Left renal pelvis (tissue), 4 donors: ENCODE results near the gene SETX. TPM values are rescaled to one million over a fixed set of nuclear protein-coding genes. Genes with fewer than 3 reads are reported as not detected.
"Not testable (repeated sequence)": the region's sequence is repeated elsewhere in the genome, so short reads cannot be mapped to it uniquely, and the experiment has no call there.

ENCODE experiments used
- DNase-seq, 4 donors: peaks; one replicate each; pipeline ENCODE4 v3.0.0-alpha.2; 2013; ENCODE audit warnings: low read depth in 4 of 4, low spot score in 3 of 4
- polyA plus RNA-seq, 4 donors: library from polyadenylated mRNA; unstranded; fragments of 120-200 nt; gene quantifications; one replicate each; pipeline ENCODE4 v1.2.1, GENCODE V29; 2013; ENCODE audit not compliant: insufficient read length in 4 of 4

The SETX gene
- 10 to 100 TPM; 43.5 to 57.8 (median 51.7) TPM for polyA plus RNA-seq

GRCh38 chr9:132354637-132355355, at the start of gene SETX:
Gene SETX (minus strand): TSS chr9:132354986. CDS start chr9:132349428, 5,558 bp downstream.
- DNase-seq = peak; percentile 87 to 96 (median 95)

- DNase-seq = no peak
Measured at GRCh38 chr9:132404228-132404881, 49.6 kb upstream of the SETX start.

- DNase-seq = no peak
Measured at GRCh38 chr9:132401824-132402223, 47.0 kb upstream of the SETX start.

- DNase-seq = no peak
Measured at GRCh38 chr9:132395560-132395959, 40.8 kb upstream of the SETX start.

GRCh38 chr9:132391449-132391848, 36.7 kb upstream of the SETX start:
- no peak for DNase-seq

- DNase-seq = no peak
Measured at GRCh38 chr9:132390966-132391365, 36.2 kb upstream of the SETX start.

- DNase-seq = no peak
Measured at GRCh38 chr9:132387133-132387532, 32.3 kb upstream of the SETX start.

GRCh38 chr9:132384376-132384775, 29.6 kb upstream of the SETX start:
- DNase-seq = no peak

GRCh38 chr9:132383462-132383883, 28.7 kb upstream of the SETX start:
- no peak for DNase-seq

- DNase-seq = no peak
Measured at GRCh38 chr9:132381966-132382541, 27.3 kb upstream of the SETX start.

- DNase-seq = not testable (repeated sequence)
Measured at GRCh38 chr9:132378416-132378815, 23.6 kb upstream of the SETX start.

GRCh38 chr9:132377769-132378168, 23.0 kb upstream of the SETX start:
- not testable (repeated sequence) for DNase-seq

GRCh38 chr9:132372177-132373095, 17.6 kb upstream of the SETX start:
- DNase-seq = no peak

- no peak for DNase-seq
Measured at GRCh38 chr9:132370592-132370991, 15.8 kb upstream of the SETX start.

GRCh38 chr9:132369421-132369820, 14.6 kb upstream of the SETX start:
- no peak for DNase-seq

GRCh38 chr9:132367613-132368313, 13.0 kb upstream of the SETX start:
- DNase-seq = no peak

- no peak for DNase-seq
Measured at GRCh38 chr9:132366481-132366880, 11.7 kb upstream of the SETX start.

GRCh38 chr9:132365986-132366385, 11.2 kb upstream of the SETX start:
- DNase-seq = no peak

- DNase-seq = no peak
Measured at GRCh38 chr9:132364068-132364467, 9.3 kb upstream of the SETX start.

- DNase-seq = no peak
Measured at GRCh38 chr9:132357764-132358163, 3.0 kb upstream of the SETX start.
